ENCODE data around the gene IRAK4.

GRCh38 chr12:43815416-43815815, 56.7 kb downstream of the IRAK4 start:
- TF ChIP-seq EZH2phosphoT487 (IDR thresholded peaks at IDR 0.05) (no peak), CTCF (IDR thresholded peaks at IDR 0.05) (no peak)

Measured in neural progenitor cell (in vitro differentiated cells).